Skeletal muscle tissue (tissue), 1 donor: ENCODE measurements around the gene CPA1. TPM values are rescaled to one million over a fixed set of nuclear protein-coding genes. Genes with fewer than 3 reads are reported as not detected.

Experiments used
- total RNA-seq: library from RNA; depleted of rRNA; stranded (reverse); fragments of >200 nt; gene quantifications from one replicate; pipeline ENCODE4 v1.2.3, GENCODE V29; 2014

CPA1 gene
- total RNA-seq, 1 donor from 2014 or later: 2.6 TPM

Other genes with a start within 250 kb of the CPA1 start
- 7.3 TPM for gene TMEM209, start 175.1 kb upstream of the CPA1 start, total RNA-seq
- gene SSMEM1, start 172.6 kb upstream of the CPA1 start, total RNA-seq: not detected
- 0.52 TPM for gene CPA2, start 113.6 kb upstream of the CPA1 start, total RNA-seq
- gene CPA4, start 87.3 kb upstream of the CPA1 start, total RNA-seq: 2.1 TPM
- not detected for gene CPA5, start 35.7 kb upstream of the CPA1 start, total RNA-seq
- 7.8 TPM for gene CEP41, start 60.5 kb downstream of the CPA1 start, total RNA-seq
- gene MEST, start 111.6 kb downstream of the CPA1 start, total RNA-seq: 446 TPM